Astrocyte (in vitro differentiated cells and primary cell): Measurements from ENCODE around the gene PSKH1.

Experiments used
- CTCF ChIP-seq: IDR thresholded peaks from 2 replicates; pipeline ENCODE4 v1.5.1; 2011; ENCODE audit warnings: low read depth, mild to moderate bottlenecking, inconsistent platforms, low read length, moderate library complexity; ENCODE audit not compliant: insufficient read depth
- EZH2 ChIP-seq: IDR thresholded peaks from 2 replicates; pipeline ENCODE4 v1.6.1; 2012; ENCODE audit warnings: mild to moderate bottlenecking, low read length, inconsistent platforms; ENCODE audit not compliant: insufficient read depth

GRCh38 chr16:67865318-67865717 is 27.7 kb upstream of the PSKH1 start:
- TF ChIP-seq EZH2 = no peak
- peak; percentile 27 for TF ChIP-seq CTCF
